H9 (cell line): ENCODE data around the gene STMN1. TPM values are rescaled to one million over a fixed set of nuclear protein-coding genes. Genes with fewer than 3 reads are reported as not detected.

Source experiments
- DNase-seq: peaks from one replicate; pipeline ENCODE4 v3.0.0-alpha.2; 2017
- H2AFZ ChIP-seq: one replicate; pipeline ENCODE4 v1.6.1; 2013; ENCODE audit warnings: mild to moderate bottlenecking, low read length, control low read depth, moderate library complexity
- H2AK5ac ChIP-seq: 2 replicates; pipeline ENCODE4 v1.6.1; 2013; ENCODE audit warnings: low read length, control low read depth, mixed read lengths; ENCODE audit not compliant: insufficient read length
- H2BK120ac ChIP-seq: one replicate; pipeline ENCODE4 v1.6.1; 2013; ENCODE audit warnings: low read depth, mild to moderate bottlenecking, low read length, control low read depth, inconsistent platforms; ENCODE audit not compliant: poor library complexity, severe bottlenecking
- H2BK12ac ChIP-seq: 2 replicates; pipeline ENCODE4 v1.6.1; 2013; ENCODE audit warnings: low read length, control low read depth, mixed read lengths, low read depth; ENCODE audit not compliant: insufficient read length
- H2BK15ac ChIP-seq: 2 replicates; pipeline ENCODE4 v1.6.1; 2013; ENCODE audit warnings: low read depth, low read length, control low read depth
- H2BK20ac ChIP-seq: one replicate; pipeline ENCODE4 v1.6.1; 2013; ENCODE audit warnings: low read depth, mild to moderate bottlenecking, low read length, control low read depth, inconsistent platforms; ENCODE audit not compliant: poor library complexity, severe bottlenecking
- H2BK5ac ChIP-seq: 2 replicates; pipeline ENCODE4 v1.6.1; 2013; ENCODE audit warnings: low read length, control low read depth, mixed read lengths; ENCODE audit not compliant: insufficient read length
- H3K14ac ChIP-seq: 2 replicates; pipeline ENCODE4 v1.6.1; 2013; ENCODE audit warnings: low read length, control low read depth; ENCODE audit not compliant: insufficient read depth
- H3K18ac ChIP-seq: 2 replicates; pipeline ENCODE4 v1.6.1; 2013; ENCODE audit warnings: low read depth, mild to moderate bottlenecking, mixed read lengths, low read length, control low read depth; ENCODE audit not compliant: insufficient read length
- H3K23ac ChIP-seq: 2 replicates; pipeline ENCODE4 v1.6.1; 2013; ENCODE audit warnings: low read length, control low read depth, mixed read lengths, low read depth; ENCODE audit not compliant: insufficient read length
- H3K23me2 ChIP-seq: 2 replicates; pipeline ENCODE4 v1.6.1; 2013; ENCODE audit warnings: low read depth, mild to moderate bottlenecking, mixed read lengths, low read length, control low read depth; ENCODE audit not compliant: insufficient read length, poor library complexity, severe bottlenecking
- H3K27ac ChIP-seq: 2 replicates; pipeline ENCODE4 v1.5.1; 2013; ENCODE audit warnings: low read length, control low read depth, mixed read lengths, low read depth; ENCODE audit not compliant: insufficient read length
- H3K27me3 ChIP-seq: 2 replicates; pipeline ENCODE4 v1.6.1; 2013; ENCODE audit warnings: low read length, control low read depth, inconsistent platforms; ENCODE audit not compliant: insufficient read depth
- H3K4ac ChIP-seq: 2 replicates; pipeline ENCODE4 v1.6.1; 2013; ENCODE audit warnings: low read depth, mild to moderate bottlenecking, control low read depth, inconsistent platforms, low read length, moderate library complexity
- H3K4me1 ChIP-seq: 2 replicates; pipeline ENCODE4 v1.6.1; 2013; ENCODE audit warnings: low read length, control low read depth, inconsistent platforms; ENCODE audit not compliant: insufficient read depth
- H3K4me2 ChIP-seq: 2 replicates; pipeline ENCODE4 v1.6.1; 2013; ENCODE audit warnings: low read length, control low read depth, mixed read lengths; ENCODE audit not compliant: insufficient read length, insufficient read depth
- H3K56ac ChIP-seq: 2 replicates; pipeline ENCODE4 v1.6.1; 2013; ENCODE audit warnings: low read depth, mild to moderate bottlenecking, mixed read lengths, low read length, control low read depth; ENCODE audit not compliant: insufficient read length
- H3K79me1 ChIP-seq: 2 replicates; pipeline ENCODE4 v1.6.1; 2013; ENCODE audit warnings: low read depth, mild to moderate bottlenecking, moderate library complexity, low read length, control low read depth, inconsistent platforms; ENCODE audit not compliant: insufficient read depth, poor library complexity, severe bottlenecking
- H3K79me2 ChIP-seq: 2 replicates; pipeline ENCODE4 v1.6.1; 2013; ENCODE audit warnings: low read length, control low read depth, inconsistent platforms; ENCODE audit not compliant: insufficient read depth
- H3K9ac ChIP-seq: 2 replicates; pipeline ENCODE4 v1.6.1; 2013; ENCODE audit warnings: low read length, control low read depth, mixed read lengths; ENCODE audit not compliant: insufficient read length; ENCODE audit errors: extremely low read depth
- H3K9me3 ChIP-seq: one replicate; pipeline ENCODE4 v1.6.1; 2013; ENCODE audit warnings: low read depth, low read length, inconsistent platforms; ENCODE audit not compliant: control insufficient read depth
- H3T11ph ChIP-seq: one replicate; pipeline ENCODE4 v1.6.1; 2013; ENCODE audit warnings: mild to moderate bottlenecking, low read length, control low read depth, inconsistent platforms
- H4K20me1 ChIP-seq: one replicate; pipeline ENCODE4 v1.6.1; 2013; ENCODE audit not compliant: control insufficient read depth, insufficient read length, insufficient read depth
- H4K5ac ChIP-seq: 2 replicates; pipeline ENCODE4 v1.6.1; 2013; ENCODE audit warnings: low read depth, mild to moderate bottlenecking, mixed read lengths, low read length, control low read depth; ENCODE audit not compliant: insufficient read length
- H4K8ac ChIP-seq: replicated peaks from 2 replicates; pipeline ENCODE4 v1.6.1; 2013; ENCODE audit warnings: low read length, control low read depth, mixed read lengths, low read depth; ENCODE audit not compliant: insufficient read length
- H4K91ac ChIP-seq: 2 replicates; pipeline ENCODE4 v1.6.1; 2013; ENCODE audit warnings: low read depth, mild to moderate bottlenecking, moderate library complexity, mixed read lengths, low read length, control low read depth; ENCODE audit not compliant: insufficient read length
- H3K27ac Mint-ChIP-seq, 3 experiments: 2 replicates in 2 of 3; 3 replicates in 1 of 3; pipeline ENCODE4 v1.8.0; 2020 to 2021; ENCODE audit warnings: mixed read lengths in 3 of 3, mild to moderate bottlenecking in 1 of 3, moderate library complexity in 1 of 3
- H3K27me3 Mint-ChIP-seq: 2 replicates; pipeline ENCODE4 v1.8.0; 2021; ENCODE audit warnings: low read depth, mild to moderate bottlenecking, moderate library complexity, mixed read lengths
- H3K36me3 Mint-ChIP-seq, 3 experiments: 2 replicates in 2 of 3; 3 replicates in 1 of 3; pipeline ENCODE4 v1.8.0; 2020 to 2021; ENCODE audit warnings: low read depth in 3 of 3, mixed read lengths in 3 of 3; ENCODE audit not compliant: insufficient read depth in 1 of 3
- H3K4me1 Mint-ChIP-seq, 2 experiments: 2 replicates each; pipeline ENCODE4 v1.8.0; 2020; ENCODE audit warnings: mixed read lengths in 2 of 2
- H3K4me3 Mint-ChIP-seq, 2 experiments: 2 replicates in 1 of 2; 3 replicates in 1 of 2; pipeline ENCODE4 v1.8.0; 2020 to 2021; ENCODE audit warnings: mild to moderate bottlenecking in 2 of 2, mixed read lengths in 2 of 2, moderate library complexity in 1 of 2
- H3K9me3 Mint-ChIP-seq, 2 experiments: 2 replicates in 1 of 2; 3 replicates in 1 of 2; pipeline ENCODE4 v1.8.0; 2020; ENCODE audit warnings: mild to moderate bottlenecking in 2 of 2, mixed read lengths in 2 of 2, moderate library complexity in 1 of 2
- CTCF ChIP-seq: fragments of 200-600 bp; sonication (generic); conservative IDR thresholded peaks from 3 replicates; pipeline ENCODE4 v1.8.0; 2021; ENCODE audit warnings: antibody characterized with exemption, mild to moderate bottlenecking
- WGBS: extraction: QIAGEN DNeasy Blood & Tissue Kit; methylation state at CpG from one replicate; pipeline ENCODE4 v1.1.7; 2013; ENCODE audit warnings: missing lambda C conversion rate, low lambda C conversion rate, mixed read lengths; ENCODE audit not compliant: insufficient read length; ENCODE audit errors: extremely low coverage; 5-methylcytosine and 5-hydroxymethylcytosine counted together
- total RNA-seq: library from RNA; stranded (reverse); gene quantifications from 2 replicates; pipeline ENCODE4 v1.2.1, GENCODE V29; 2021

Gene STMN1
- total RNA-seq, 1 experiment from 2014 or later = 500 TPM

GRCh38 chr1:25872713-25873112 lies 33.5 kb downstream of the STMN1 start:
- H3K27ac ChIP-seq = no peak overlapping the region
- no peak overlapping the region for H2BK12ac ChIP-seq
- H2BK15ac ChIP-seq = no peak overlapping the region
- no peak overlapping the region for H2BK120ac ChIP-seq
- no peak overlapping the region for H3K4ac ChIP-seq
- H3K27me3 ChIP-seq = no peaks in the 10 kb centered on the region; the same call in 1 of the 2 replicates
- H3K23me2 ChIP-seq = peaks cover 7% of the 10 kb centered on the region
- no peak overlapping the region for H2BK5ac ChIP-seq
- H3K79me1 ChIP-seq = no peaks in the 10 kb centered on the region
- H4K20me1 ChIP-seq = no peaks in the 10 kb centered on the region
- Mint-ChIP-seq H3K4me3 (no peak overlapping the region), H3K9me3 (no peaks in the 10 kb centered on the region), H3K27me3 (peaks cover 18% of the 10 kb centered on the region), H3K27ac (no peak overlapping the region), H3K4me1 (peaks cover 29 to 39% of the 10 kb centered on the region in 2 experiments), H3K36me3 (no peaks in the 10 kb centered on the region)
- TF ChIP-seq CTCF = no peak
- H4K5ac ChIP-seq = no peak overlapping the region
- no peak overlapping the region for H3K4me2 ChIP-seq
- H3K23ac ChIP-seq = no peak overlapping the region
- no peaks in the 10 kb centered on the region for H3K79me2 ChIP-seq
- peaks cover 1% of the 10 kb centered on the region; the same call in 1 of the 2 replicates for H3K4me1 ChIP-seq
- no peak overlapping the region for H3K18ac ChIP-seq
- no peak overlapping the region for H4K91ac ChIP-seq
- WGBS = no CpG with 5 or more reads among the region's 2 CpGs
- no peak overlapping the region for H2BK20ac ChIP-seq
- no peaks in the 10 kb centered on the region for H3K9me3 ChIP-seq
- no peak overlapping the region for H4K8ac ChIP-seq
- H2AK5ac ChIP-seq = no peak overlapping the region
- H3K14ac ChIP-seq = no peak overlapping the region
- no peak for DNase-seq
- H3T11ph ChIP-seq = no peak overlapping the region
- no peak overlapping the region for H3K56ac ChIP-seq
- H2AFZ ChIP-seq = no peak overlapping the region
- H3K9ac ChIP-seq = no peak overlapping the region
